A549 (cell line): ENCODE measurements around the gene GGT5. TPM values are rescaled to one million over a fixed set of nuclear protein-coding genes. Genes with fewer than 3 reads are reported as not detected.
A peak's percentile ranks its signal among the peaks of the same experiment; 100 is the strongest.
"Not testable (repeated sequence)": the region's sequence is repeated elsewhere in the genome, so short reads cannot be mapped to it uniquely, and the experiment has no call there.

ENCODE experiments used
- ATAC-seq, 2 experiments: fragments of 200-7000 bp in 1 of 2; fragments of >200 bp in 1 of 2; cut with Nextera tagmentation in 1 of 2; cut with Tn5 transposase in 1 of 2; 3 replicates each; pipeline versions ENCODE4 v1.8.0 to v1.9.1; 2018 to 2020; ENCODE audit warnings: mild to moderate bottlenecking in 1 of 2, moderate library complexity in 1 of 2
- CTCF ChIA-PET: fragments of 300-600 bp; sonication (Branson Sonifier 250); formaldehyde crosslinking; extraction: SDS; loops from one replicate; lab custom pipeline; 2021; ENCODE audit warnings: antibody characterized with exemption, inconsistent platforms; lab: Yijun Ruan, JAX
- POLR2A ChIA-PET: fragments of 350-600 bp; formaldehyde crosslinking; extraction: SDS; loops from one replicate; lab custom pipeline; 2021; ENCODE audit warnings: antibody characterized with exemption, inconsistent platforms; lab: Yijun Ruan, JAX
- DNase-seq, 2 experiments: peaks; one replicate each; pipeline versions ENCODE4 v3.0.0 to v3.0.0-alpha.2; 2011 to 2016; ENCODE audit warnings: low read depth in 1 of 2, low spot score in 1 of 2
- FAIRE-seq: peaks from 2 replicates; lab custom pipeline; 2011; peaks lifted over from hg19 to GRCh38; lab: Jason Lieb, UNC
- H3K27ac ChIP-seq, 2 experiments: fragments of >200 bp; sonication (Bioruptor Twin); formaldehyde crosslinking; 3 replicates each; pipeline ENCODE4 v1.5.1; 2016 to 2017
- H3K4me1 ChIP-seq: fragments of >200 bp; sonication (Bioruptor Twin); formaldehyde crosslinking; 3 replicates; pipeline ENCODE4 v1.6.1; 2016
- H3K4me2 ChIP-seq: fragments of >200 bp; sonication (Bioruptor Twin); formaldehyde crosslinking; 3 replicates; pipeline ENCODE4 v1.6.1; 2016
- H3K4me3 ChIP-seq: fragments of >200 bp; sonication (Bioruptor Twin); formaldehyde crosslinking; 3 replicates; pipeline ENCODE4 v1.5.1; 2016
- H3K9me3 ChIP-seq: fragments of >200 bp; sonication (Bioruptor Twin); formaldehyde crosslinking; 3 replicates; pipeline ENCODE4 v1.6.1; 2016
- EHMT2 ChIP-seq: fragments of 200-600 bp; sonication (generic); IDR thresholded peaks from 2 replicates; pipeline ENCODE4 v1.6.1; 2016; ENCODE audit warnings: antibody characterized with exemption, low read depth, mild to moderate bottlenecking, moderate library complexity
- EP300 ChIP-seq, 2 experiments: fragments of >200 bp; sonication (Bioruptor Twin); formaldehyde crosslinking; IDR thresholded peaks; 2 replicates in 1 of 2; 3 replicates in 1 of 2; pipeline ENCODE4 v1.6.1; 2016 to 2017
- FOXS1 ChIP-seq: fragments of 250-450 bp; sonication (Bioruptor Pico); IDR thresholded peaks from 2 replicates; pipeline ENCODE4 v1.5.0; 2020; ENCODE audit warnings: mild to moderate bottlenecking, moderate library complexity
- HEYL ChIP-seq: fragments of 250-450 bp; sonication (Bioruptor Pico); IDR thresholded peaks from 2 replicates; pipeline ENCODE4 v1.8.0; 2021; ENCODE audit warnings: mild to moderate bottlenecking, moderate library complexity
- HOXA7 ChIP-seq: fragments of 250-450 bp; sonication (Bioruptor Pico); IDR thresholded peaks from 2 replicates; pipeline ENCODE4 v1.5.0; 2020; ENCODE audit warnings: mild to moderate bottlenecking, moderate library complexity
- JUN ChIP-seq, 2 experiments: fragments of >200 bp; sonication (Bioruptor Twin); formaldehyde crosslinking; IDR thresholded peaks; 2 replicates in 1 of 2; 3 replicates in 1 of 2; pipeline ENCODE4 v1.6.1; 2016 to 2017
- KDM1A ChIP-seq: fragments of 200-600 bp; sonication (generic); IDR thresholded peaks from 2 replicates; pipeline ENCODE4 v1.6.1; 2016; ENCODE audit warnings: low read depth, mild to moderate bottlenecking
- MAFK ChIP-seq: fragments of 450-650 bp; IDR thresholded peaks from 2 replicates; pipeline ENCODE4 v1.6.1; 2014; ENCODE audit not compliant: partially characterized antibody
- MAZ ChIP-seq: fragments of 150-350 bp; IDR thresholded peaks from 2 replicates; pipeline ENCODE4 v1.6.1; 2014; ENCODE audit warnings: antibody characterized with exemption, low read depth, low read length, borderline replicate concordance
- PHF8 ChIP-seq: fragments of 200-600 bp; sonication (generic); IDR thresholded peaks from 2 replicates; pipeline ENCODE4 v1.6.1; 2016; ENCODE audit warnings: low read depth, mild to moderate bottlenecking, antibody characterized with exemption, moderate library complexity, borderline replicate concordance
- RCOR1 ChIP-seq: fragments of 150-350 bp; IDR thresholded peaks from 2 replicates; pipeline ENCODE4 v1.6.1; 2014; ENCODE audit warnings: antibody characterized with exemption, low read length, low read depth
- SREBF2 ChIP-seq: fragments of 450-650 bp; IDR thresholded peaks from 2 replicates; pipeline ENCODE4 v1.6.1; 2014; ENCODE audit warnings: mild to moderate bottlenecking, moderate library complexity
- WGBS: methylation state at CpG from one replicate; pipeline ENCODE4 v1.1.6; 2017; ENCODE audit errors: missing lambda C conversion rate; 5-methylcytosine and 5-hydroxymethylcytosine counted together
- polyA minus RNA-seq: library from RNA; depleted of rRNA, polyadenylated mRNA; stranded (reverse); fragments of >200 nt; gene quantifications from 2 replicates; pipeline ENCODE4 v1.2.3, GENCODE V29; 2011; rRNA and poly(A)+ RNA removed
- polyA plus RNA-seq, 4 experiments: library from polyadenylated mRNA; depleted of rRNA in 3 of 4; stranded (reverse); fragments of >200 nt; fragmentation: RNase III in 1 of 4; extraction: RNeasy Plus Mini Kit Qiagen cat#74134 plus additional on column Dnase treatment in 1 of 4; gene quantifications; 2 replicates in 3 of 4; 3 replicates in 1 of 4; pipeline ENCODE4 v1.2.3, GENCODE V29; 2011 to 2017
- TF ChIP-seq, protein P1 (sequence below): IDR thresholded peaks from 2 replicates; pipeline ENCODE4 v1.6.1; 2012
- TF ChIP-seq, protein P2 (sequence below): IDR thresholded peaks from 2 replicates; pipeline ENCODE4 v1.6.1; 2012

The GGT5 gene, protein sequence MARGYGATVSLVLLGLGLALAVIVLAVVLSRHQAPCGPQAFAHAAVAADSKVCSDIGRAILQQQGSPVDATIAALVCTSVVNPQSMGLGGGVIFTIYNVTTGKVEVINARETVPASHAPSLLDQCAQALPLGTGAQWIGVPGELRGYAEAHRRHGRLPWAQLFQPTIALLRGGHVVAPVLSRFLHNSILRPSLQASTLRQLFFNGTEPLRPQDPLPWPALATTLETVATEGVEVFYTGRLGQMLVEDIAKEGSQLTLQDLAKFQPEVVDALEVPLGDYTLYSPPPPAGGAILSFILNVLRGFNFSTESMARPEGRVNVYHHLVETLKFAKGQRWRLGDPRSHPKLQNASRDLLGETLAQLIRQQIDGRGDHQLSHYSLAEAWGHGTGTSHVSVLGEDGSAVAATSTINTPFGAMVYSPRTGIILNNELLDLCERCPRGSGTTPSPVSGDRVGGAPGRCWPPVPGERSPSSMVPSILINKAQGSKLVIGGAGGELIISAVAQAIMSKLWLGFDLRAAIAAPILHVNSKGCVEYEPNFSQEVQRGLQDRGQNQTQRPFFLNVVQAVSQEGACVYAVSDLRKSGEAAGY
- 2.3 and 3.1 TPM in 2 replicates for polyA plus RNA-seq (2011; rRNA removed)
- polyA plus RNA-seq (2012; cell fraction: cytosol; rRNA removed): 0.90 and 1.2 TPM in 2 replicates
- 8.8 and 9.9 TPM in 2 replicates for polyA plus RNA-seq (2012; cell fraction: nucleus; rRNA removed)
- 2.2 to 3.3 TPM (median 2.5 TPM) in 3 replicates for polyA plus RNA-seq (2017; fragmentation: RNase III; extraction: RNeasy Plus Mini Kit Qiagen cat#74134 plus additional on column Dnase treatment)
- 1.9 and 4.9 TPM in 2 replicates for polyA minus RNA-seq

DNA sequence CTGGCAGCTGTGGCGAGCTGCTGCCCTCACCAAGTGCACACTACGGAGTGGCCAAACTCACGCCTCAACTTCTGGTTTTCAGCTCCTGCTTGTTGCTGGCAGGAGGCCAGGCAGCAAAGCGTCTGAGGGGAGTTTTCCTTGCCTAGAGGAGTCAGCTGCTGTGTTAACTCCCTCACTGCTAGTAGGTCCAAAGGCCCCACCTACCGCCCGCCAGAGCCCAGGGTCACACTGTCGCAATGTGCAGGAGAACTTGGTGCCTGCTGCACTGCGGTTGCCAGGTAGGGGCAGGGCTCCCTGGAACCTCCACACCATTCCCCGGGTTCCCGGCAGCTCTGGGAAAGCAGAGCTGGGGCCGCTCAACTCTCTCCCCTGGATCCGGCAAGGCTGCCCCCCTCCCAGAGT lies at the start of gene GGT5:
Gene GGT5 (minus strand): TSS at position 53 of the 402 bp plus-strand sequence. CDS start 357 bp downstream, outside the sequence.
- Histone ChIP-seq H3K27ac (peak within 1 kb of the TSS; percentile 82 to 100), H3K4me2 (peak within 1 kb of the TSS; percentile 52; the same call in 2 of the 3 replicates), H3K4me1 (peaks cover 48% of the 10 kb centered on the region)
- POLR2A ChIA-PET, H3K4me3 ChIP-seq, DNase-seq, H3K9me3 ChIP-seq, FAIRE-seq, ATAC-seq: not testable (repeated sequence)
- CTCF ChIA-PET: interaction anchor here (1.2 to 2.5 kb wide), 3 partner anchors 30 to 55 kb away, joined by 3 to 23 read pairs (median 6); no protein-coding TSS in a partner anchor
- WGBS: 69% methylated on average over 9 of the region's 12 CpGs

DNA sequence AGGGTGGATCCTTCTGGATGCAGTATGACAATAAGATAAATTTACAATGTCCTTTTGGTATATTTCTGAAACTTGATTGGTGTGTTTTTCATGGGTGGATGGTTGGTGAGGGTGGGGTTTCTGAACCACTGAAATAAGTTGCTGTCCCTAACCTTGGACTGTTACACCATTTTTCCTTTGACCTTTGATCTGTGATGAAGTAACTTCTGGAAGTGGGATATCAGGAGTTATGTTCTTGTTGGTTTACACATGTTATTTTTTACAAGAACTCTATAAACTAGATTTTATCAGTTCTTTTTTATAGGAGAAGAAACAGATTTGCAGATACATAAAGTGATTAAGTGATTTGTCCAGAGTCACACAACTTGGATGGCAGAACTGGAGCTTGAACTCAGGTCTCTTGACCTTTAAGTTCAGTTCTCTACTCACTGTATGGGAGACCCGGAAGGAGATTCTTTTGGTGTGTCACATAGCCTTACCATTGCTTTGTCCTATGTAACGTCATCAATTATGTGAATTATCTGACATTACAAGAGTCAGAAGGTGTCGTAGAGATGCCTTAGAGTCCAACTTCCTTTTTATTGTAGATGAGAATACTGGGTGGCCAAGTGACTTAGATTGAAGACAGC lies 47.4 kb upstream of the GGT5 start:
- POLR2A ChIA-PET, H3K4me3 ChIP-seq, ATAC-seq, H3K27ac ChIP-seq, DNase-seq, FAIRE-seq, H3K4me2 ChIP-seq, H3K9me3 ChIP-seq: not testable (repeated sequence)
- peaks cover 38% of the 10 kb centered on the region for H3K4me1 ChIP-seq
- 93% methylated on average over 3 of the region's 3 CpGs for WGBS
- CTCF ChIA-PET: interaction anchor here (1.3 kb wide), 1 partner anchor 127 kb away, joined by 3 read pairs; no protein-coding TSS in a partner anchor

DNA sequence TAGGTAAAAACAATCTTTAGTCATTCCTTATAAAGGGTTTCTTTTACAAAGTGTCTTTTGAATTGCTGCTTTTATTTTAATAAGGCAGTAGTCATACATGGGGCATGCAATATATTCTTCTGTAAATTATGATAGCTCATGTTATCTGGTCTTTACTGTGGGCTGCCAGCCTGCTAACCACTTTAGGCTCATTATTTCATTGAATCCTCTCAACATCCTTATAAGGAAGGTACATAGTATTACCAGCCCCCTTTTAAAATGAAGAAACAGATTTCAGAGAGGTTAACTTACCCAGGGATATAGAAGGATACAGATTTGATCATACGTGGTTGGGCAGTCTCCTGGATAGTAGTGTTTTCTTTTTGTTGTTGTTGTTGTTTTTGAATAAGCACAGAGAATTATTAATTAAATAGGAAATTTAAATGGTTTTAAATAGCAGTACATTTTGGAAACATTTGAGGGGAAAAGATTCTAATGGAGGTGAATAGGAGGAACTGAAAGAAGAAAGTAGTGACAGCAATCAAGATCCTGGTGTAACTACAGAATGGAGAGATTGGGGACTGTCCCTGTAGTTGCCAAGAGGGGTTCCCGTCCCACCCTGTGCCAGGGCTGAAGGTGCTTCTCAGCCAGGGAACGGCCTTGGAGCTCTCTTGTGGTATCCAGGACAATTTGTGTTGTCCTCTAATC lies 46.8 kb upstream of the GGT5 start:
- FAIRE-seq (no peak), ATAC-seq (no peak), DNase-seq (no peak)
- no peak overlapping the region for H3K4me3 ChIP-seq
- H3K27ac ChIP-seq: no peak overlapping the region
- CTCF ChIA-PET: interaction anchor here (1.3 kb wide), 1 partner anchor 126 kb away, joined by 3 read pairs; no protein-coding TSS in a partner anchor
- TF ChIP-seq JUN (IDR thresholded peaks at IDR 0.05): no peak
- no peak for TF ChIP-seq FOXS1
- TF ChIP-seq HOXA7: no peak
- TF ChIP-seq MAFK: no peak
- TF ChIP-seq SREBF2: no peak
- no peak for TF ChIP-seq EP300 (IDR thresholded peaks at IDR 0.05)
- no peak for TF ChIP-seq MAZ
- TF ChIP-seq, protein P1, sequence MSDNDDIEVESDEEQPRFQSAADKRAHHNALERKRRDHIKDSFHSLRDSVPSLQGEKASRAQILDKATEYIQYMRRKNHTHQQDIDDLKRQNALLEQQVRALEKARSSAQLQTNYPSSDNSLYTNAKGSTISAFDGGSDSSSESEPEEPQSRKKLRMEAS: no peak
- TF ChIP-seq, protein P2, sequence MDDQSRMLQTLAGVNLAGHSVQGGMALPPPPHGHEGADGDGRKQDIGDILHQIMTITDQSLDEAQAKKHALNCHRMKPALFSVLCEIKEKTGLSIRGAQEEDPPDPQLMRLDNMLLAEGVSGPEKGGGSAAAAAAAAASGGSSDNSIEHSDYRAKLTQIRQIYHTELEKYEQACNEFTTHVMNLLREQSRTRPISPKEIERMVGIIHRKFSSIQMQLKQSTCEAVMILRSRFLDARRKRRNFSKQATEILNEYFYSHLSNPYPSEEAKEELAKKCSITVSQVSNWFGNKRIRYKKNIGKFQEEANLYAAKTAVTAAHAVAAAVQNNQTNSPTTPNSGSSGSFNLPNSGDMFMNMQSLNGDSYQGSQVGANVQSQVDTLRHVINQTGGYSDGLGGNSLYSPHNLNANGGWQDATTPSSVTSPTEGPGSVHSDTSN: no peak
- TF ChIP-seq RCOR1: no peak
- TF ChIP-seq PHF8: no peak
- no peak for TF ChIP-seq HEYL (CRISPR knock-in tag)
- no peak for TF ChIP-seq EHMT2
- no peak for TF ChIP-seq KDM1A
- peaks cover 38% of the 10 kb centered on the region for H3K4me1 ChIP-seq
- WGBS: 91% methylated on average over 3 of the region's 3 CpGs
- no peak overlapping the region; the same call in 2 of the 3 replicates for H3K4me2 ChIP-seq
- POLR2A ChIA-PET: interaction anchor here (1.0 kb wide), 1 partner anchor 263 kb away, joined by 5 read pairs; the partner anchor contains the start of gene GUCD1
- H3K9me3 ChIP-seq: no peaks in the 10 kb centered on the region
